GM12874 (cell line): Measurements from ENCODE around the gene SLC9C2.

ENCODE experiments used
- CTCF ChIP-seq: IDR thresholded peaks from 2 replicates; pipeline ENCODE4 v1.5.1; 2011; ENCODE audit warnings: low read depth, mild to moderate bottlenecking, control low read depth, low read length, moderate library complexity; ENCODE audit not compliant: insufficient read depth

SLC9C2 gene

GRCh38 chr1:173580658-173581057, 22.2 kb downstream of the SLC9C2 start:
- no peak for TF ChIP-seq CTCF

GRCh38 chr1:173580071-173580470, 22.8 kb downstream of the SLC9C2 start:
- no peak for TF ChIP-seq CTCF

GRCh38 chr1:173573596-173573995, 29.3 kb downstream of the SLC9C2 start:
- no peak for TF ChIP-seq CTCF

GRCh38 chr1:173572201-173572873, 30.5 kb downstream of the SLC9C2 start:
- TF ChIP-seq CTCF, result no peak

GRCh38 chr1:173570370-173571007, 32.4 kb downstream of the SLC9C2 start:
- TF ChIP-seq CTCF, result no peak

GRCh38 chr1:173568483-173568882, 34.4 kb downstream of the SLC9C2 start:
- TF ChIP-seq CTCF, result no peak

GRCh38 chr1:173562813-173563212, 40.1 kb downstream of the SLC9C2 start:
- no peak for TF ChIP-seq CTCF
